ENCODE measurements around the gene SIPA1L2. TPM values are rescaled to one million over a fixed set of nuclear protein-coding genes. Genes with fewer than 3 reads are reported as not detected.

Gene SIPA1L2
- total and polyA plus RNA-seq, 2 donors (not counting 1 experiment from before 2014, with no cell fraction given) = 0.39 to 2.0 TPM

DNA sequence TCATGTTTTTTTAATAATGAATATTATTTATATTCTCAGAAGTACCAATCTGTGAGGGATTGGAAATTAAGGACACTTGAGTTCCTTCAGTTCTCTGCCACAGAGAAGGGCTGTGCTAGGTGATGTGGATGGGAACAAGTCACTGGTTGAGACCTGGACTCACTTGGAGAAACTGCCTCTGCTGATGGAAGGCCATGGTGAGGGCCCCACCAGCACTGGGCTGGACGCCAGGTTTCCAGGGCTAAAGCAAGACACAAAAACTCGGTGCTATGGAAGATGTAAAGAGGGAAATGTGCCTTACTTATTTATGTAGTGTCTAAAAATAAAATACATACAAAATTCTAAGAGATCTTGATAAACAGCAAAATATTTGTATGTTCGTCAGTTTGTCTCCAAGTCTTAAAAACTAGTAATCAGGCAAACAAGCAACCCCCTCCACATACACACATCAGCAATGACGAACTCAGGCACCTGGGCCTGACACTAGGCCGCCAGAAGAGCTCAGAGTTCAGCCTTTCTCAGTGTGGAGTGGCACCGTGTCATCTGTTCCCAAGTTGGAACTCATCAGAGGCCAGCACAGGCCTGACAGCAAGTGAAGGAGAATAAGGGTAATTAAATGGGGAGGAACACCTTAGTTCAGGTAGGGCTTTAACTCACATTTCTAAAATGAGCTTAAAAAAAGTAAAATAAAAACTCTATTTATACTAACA lies 19.6 kb downstream of the SIPA1L2 start:
- no peaks in the 10 kb centered on the region for H3K27me3 ChIP-seq (ENCODE audit: control insufficient read depth, insufficient read depth, low read length)
- H3K9me3 ChIP-seq (ENCODE audit: control insufficient read depth, insufficient read depth, low read depth, low read length) = no peaks in the 10 kb centered on the region
- H3K79me2 ChIP-seq (ENCODE audit: control insufficient read depth, insufficient read depth, low read length) = no peaks in the 10 kb centered on the region
- no peak overlapping the region for H3K27ac ChIP-seq (ENCODE audit: insufficient read depth, low read length)
- no peak overlapping the region for H3K4me3 ChIP-seq (replicated peaks in 1 of 4; ENCODE audit: control extremely low read depth in 1 of 4, insufficient read depth in 1 of 4, low read depth in 3 of 4, low read length in 4 of 4)
- H4K20me1 ChIP-seq (ENCODE audit: control insufficient read depth, extremely low read depth, insufficient read depth, low read length) = no peaks in the 10 kb centered on the region
- no peak for DNase-seq (ENCODE audit: low read depth in 2 of 2)
- H3K9ac ChIP-seq (ENCODE audit: insufficient read depth, low read length) = no peak overlapping the region
- H3K4me1 ChIP-seq (ENCODE audit: control insufficient read depth, extremely low read depth, insufficient read depth, low read length) = no peaks in the 10 kb centered on the region
- H3K4me2 ChIP-seq (ENCODE audit: extremely low read depth, insufficient read depth, low read length) = no peak overlapping the region
- H3K36me3 ChIP-seq (ENCODE audit: control insufficient read depth, insufficient read depth, low read length) = no peaks in the 10 kb centered on the region
- no peak for TF ChIP-seq EZH2 (IDR thresholded peaks at IDR 0.05; ENCODE audit: low read length, missing control alignments)
- TF ChIP-seq, protein P1, sequence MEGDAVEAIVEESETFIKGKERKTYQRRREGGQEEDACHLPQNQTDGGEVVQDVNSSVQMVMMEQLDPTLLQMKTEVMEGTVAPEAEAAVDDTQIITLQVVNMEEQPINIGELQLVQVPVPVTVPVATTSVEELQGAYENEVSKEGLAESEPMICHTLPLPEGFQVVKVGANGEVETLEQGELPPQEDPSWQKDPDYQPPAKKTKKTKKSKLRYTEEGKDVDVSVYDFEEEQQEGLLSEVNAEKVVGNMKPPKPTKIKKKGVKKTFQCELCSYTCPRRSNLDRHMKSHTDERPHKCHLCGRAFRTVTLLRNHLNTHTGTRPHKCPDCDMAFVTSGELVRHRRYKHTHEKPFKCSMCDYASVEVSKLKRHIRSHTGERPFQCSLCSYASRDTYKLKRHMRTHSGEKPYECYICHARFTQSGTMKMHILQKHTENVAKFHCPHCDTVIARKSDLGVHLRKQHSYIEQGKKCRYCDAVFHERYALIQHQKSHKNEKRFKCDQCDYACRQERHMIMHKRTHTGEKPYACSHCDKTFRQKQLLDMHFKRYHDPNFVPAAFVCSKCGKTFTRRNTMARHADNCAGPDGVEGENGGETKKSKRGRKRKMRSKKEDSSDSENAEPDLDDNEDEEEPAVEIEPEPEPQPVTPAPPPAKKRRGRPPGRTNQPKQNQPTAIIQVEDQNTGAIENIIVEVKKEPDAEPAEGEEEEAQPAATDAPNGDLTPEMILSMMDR (conservative IDR thresholded peaks at IDR 0.05 in 1 of 2, IDR thresholded peaks at IDR 0.05 in 1 of 2; ENCODE audit: low read depth in 1 of 2, low read length in 2 of 2) = no peak
- no peak overlapping the region for H2AFZ ChIP-seq (ENCODE audit: low read length)

DNA sequence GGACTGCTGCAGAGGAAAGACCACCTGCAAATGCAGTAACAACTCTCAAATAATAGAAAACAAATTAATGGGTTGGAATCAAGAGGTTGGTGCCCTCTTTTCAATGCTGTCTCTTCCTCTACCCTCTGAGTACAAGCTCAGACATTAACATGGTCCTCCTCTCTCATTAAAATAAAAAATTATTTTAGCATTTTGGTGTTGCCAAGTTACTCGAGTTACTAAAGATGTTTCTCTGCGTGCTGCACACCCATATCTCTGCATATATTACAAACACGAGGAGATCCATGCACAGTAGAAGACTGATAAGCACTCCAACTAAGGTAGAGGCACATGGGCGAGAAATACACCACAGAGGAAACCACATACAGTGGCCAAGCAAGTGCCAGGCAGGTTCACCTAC lies 21.5 kb downstream of the SIPA1L2 start:
- no peaks in the 10 kb centered on the region for H3K79me2 ChIP-seq (ENCODE audit: control insufficient read depth, insufficient read depth, low read length)
- no peaks in the 10 kb centered on the region for H4K20me1 ChIP-seq (ENCODE audit: control insufficient read depth, extremely low read depth, insufficient read depth, low read length)

DNA sequence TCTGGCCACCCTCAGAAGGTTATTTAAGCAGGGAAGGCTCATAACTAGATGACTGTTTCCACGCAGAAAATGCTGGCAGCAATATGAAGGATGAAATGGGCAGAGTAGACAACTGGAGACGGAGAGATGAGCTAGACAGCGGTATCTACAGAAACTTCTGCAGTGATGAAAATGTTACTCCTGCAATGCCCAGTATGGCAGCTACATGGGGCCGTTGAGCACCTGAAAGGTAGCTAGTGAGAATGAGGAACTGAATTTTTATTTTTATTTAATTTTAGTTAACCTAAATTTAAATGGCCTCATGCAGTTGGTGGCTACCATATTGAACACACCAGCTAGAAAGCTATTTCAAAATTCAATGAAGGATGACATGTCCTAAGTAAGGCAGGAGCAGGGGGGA lies 27.3 kb downstream of the SIPA1L2 start:
- Histone ChIP-seq H3K27ac (ENCODE audit: insufficient read depth, low read length) (no peak overlapping the region), H3K4me3 (replicated peaks in 1 of 4; ENCODE audit: control extremely low read depth in 1 of 4, insufficient read depth in 1 of 4, low read depth in 3 of 4, low read length in 4 of 4) (no peak overlapping the region)
- no peak for TF ChIP-seq EZH2 (IDR thresholded peaks at IDR 0.05; ENCODE audit: low read length, missing control alignments)
- TF ChIP-seq, protein P1 (conservative IDR thresholded peaks at IDR 0.05 in 1 of 2, IDR thresholded peaks at IDR 0.05 in 1 of 2; ENCODE audit: low read depth in 1 of 2, low read length in 2 of 2) = peak in 1 of 2 donors; percentile 23

More for the DNA sequence above, 21.5 kb downstream of the SIPA1L2 start:
- H3K36me3 ChIP-seq (ENCODE audit: control insufficient read depth, insufficient read depth, low read length) = no peaks in the 10 kb centered on the region
- H3K9ac ChIP-seq (ENCODE audit: insufficient read depth, low read length) = no peak overlapping the region
- no peaks in the 10 kb centered on the region for H3K9me3 ChIP-seq (ENCODE audit: control insufficient read depth, insufficient read depth, low read depth, low read length)
- H3K27ac ChIP-seq (ENCODE audit: insufficient read depth, low read length) = no peak overlapping the region
- no peaks in the 10 kb centered on the region for H3K27me3 ChIP-seq (ENCODE audit: control insufficient read depth, insufficient read depth, low read length)
- TF ChIP-seq EZH2 (IDR thresholded peaks at IDR 0.05; ENCODE audit: low read length, missing control alignments) = no peak
- TF ChIP-seq, protein P1 (conservative IDR thresholded peaks at IDR 0.05 in 1 of 2, IDR thresholded peaks at IDR 0.05 in 1 of 2; ENCODE audit: low read depth in 1 of 2, low read length in 2 of 2) = no peak
- H2AFZ ChIP-seq (ENCODE audit: low read length) = no peak overlapping the region
- no peaks in the 10 kb centered on the region for H3K4me1 ChIP-seq (ENCODE audit: control insufficient read depth, extremely low read depth, insufficient read depth, low read length)
- no peak overlapping the region for H3K4me2 ChIP-seq (ENCODE audit: extremely low read depth, insufficient read depth, low read length)
- no peak overlapping the region for H3K4me3 ChIP-seq (replicated peaks in 1 of 4; ENCODE audit: control extremely low read depth in 1 of 4, insufficient read depth in 1 of 4, low read depth in 3 of 4, low read length in 4 of 4)
- DNase-seq (ENCODE audit: low read depth in 2 of 2) = no peak

More for the DNA sequence above, 27.3 kb downstream of the SIPA1L2 start:
- Histone ChIP-seq H4K20me1 (ENCODE audit: control insufficient read depth, extremely low read depth, insufficient read depth, low read length) (no peaks in the 10 kb centered on the region), H3K9me3 (ENCODE audit: control insufficient read depth, insufficient read depth, low read depth, low read length) (no peaks in the 10 kb centered on the region), H3K4me2 (ENCODE audit: extremely low read depth, insufficient read depth, low read length) (no peak overlapping the region), H3K9ac (ENCODE audit: insufficient read depth, low read length) (no peak overlapping the region), H3K36me3 (ENCODE audit: control insufficient read depth, insufficient read depth, low read length) (no peaks in the 10 kb centered on the region), H3K27me3 (ENCODE audit: control insufficient read depth, insufficient read depth, low read length) (no peaks in the 10 kb centered on the region), H3K4me1 (ENCODE audit: control insufficient read depth, extremely low read depth, insufficient read depth, low read length) (no peaks in the 10 kb centered on the region), H2AFZ (ENCODE audit: low read length) (no peak overlapping the region), H3K79me2 (ENCODE audit: control insufficient read depth, insufficient read depth, low read length) (no peaks in the 10 kb centered on the region)
- DNase-seq (ENCODE audit: low read depth in 2 of 2) = no peak
